D721Med (cell line): ENCODE measurements around the gene CHSY3.

Source experiments
- DNase-seq: peaks from one replicate; pipeline ENCODE4 v3.0.0; 2011; ENCODE audit warnings: low spot score; ENCODE audit not compliant: insufficient read length
- FAIRE-seq: peaks from 2 replicates; lab custom pipeline; 2011; peaks lifted over from hg19 to GRCh38; lab: Jason Lieb, UNC
- CTCF ChIP-seq: IDR thresholded peaks from 2 replicates; pipeline ENCODE4 v1.5.1; 2012; ENCODE audit warnings: mild to moderate bottlenecking, control low read depth; ENCODE audit not compliant: insufficient read depth; ENCODE audit errors: missing control alignments

The CHSY3 gene

GRCh38 chr5:130068101-130068500 lies 163.8 kb downstream of the CHSY3 start:
- no peak for DNase-seq
- TF ChIP-seq CTCF, result no peak
- no peak for FAIRE-seq

GRCh38 chr5:130068988-130069387 lies 164.7 kb downstream of the CHSY3 start:
- no peak for FAIRE-seq
- TF ChIP-seq CTCF, result no peak

GRCh38 chr5:130074820-130075219 lies 170.6 kb downstream of the CHSY3 start:
- DNase-seq, result no peak
- FAIRE-seq, result no peak
- TF ChIP-seq CTCF, result no peak

More at GRCh38 chr5:130068988-130069387, 164.7 kb downstream of the CHSY3 start:
- DNase-seq, result no peak

- peak; percentile 11 for FAIRE-seq
- DNase-seq, result no peak
- TF ChIP-seq CTCF, result no peak
Measured at GRCh38 chr5:130077007-130077406, 172.7 kb downstream of the CHSY3 start.

GRCh38 chr5:130078661-130079060 lies 174.4 kb downstream of the CHSY3 start:
- FAIRE-seq, result no peak
- no peak for DNase-seq
- no peak for TF ChIP-seq CTCF

- no peak for FAIRE-seq
- TF ChIP-seq CTCF, result no peak
- DNase-seq, result no peak
Measured at GRCh38 chr5:130090569-130091270, 186.5 kb downstream of the CHSY3 start.

GRCh38 chr5:130092991-130093390 lies 188.7 kb downstream of the CHSY3 start:
- FAIRE-seq (no peak), DNase-seq (no peak)
- TF ChIP-seq CTCF, result no peak
